SK-MEL-5 (cell line): ENCODE measurements around the gene TACO1. TPM values are rescaled to one million over a fixed set of nuclear protein-coding genes. Genes with fewer than 3 reads are reported as not detected.
A peak's percentile ranks its signal among the peaks of the same experiment; 100 is the strongest.

Experiments
- DNase-seq: peaks from one replicate; pipeline ENCODE4 v3.0.0-alpha.2; 2016; ENCODE audit warnings: low read depth, low spot score
- in situ Hi-C: cut with HindIII; loops from 2 replicates; pipeline ENCODE4 v1.10.0; 2016; ENCODE audit warnings: low sequenced_read_pairs, high pct_unique_total_duplicates, low pct_unique_long_range_greater_than_20kb
- polyA plus RNA-seq, 2 experiments: library from polyadenylated mRNA; depleted of rRNA; stranded (reverse); fragments of >200 nt; gene quantifications; 2 replicates each; pipeline ENCODE4 v1.2.3, GENCODE V29; 2015
- total RNA-seq: library from RNA; depleted of rRNA; stranded (reverse); fragments of >200 nt; shearing (Covaris generic); gene quantifications from 2 replicates; pipeline ENCODE4 v1.2.3, GENCODE V29; 2014; rRNA removed

TACO1 gene
- total RNA-seq = 22.3 and 25.9 TPM in 2 replicates
- polyA plus RNA-seq (2015; cell fraction: cytosol; rRNA removed) = 50.1 and 57.7 TPM in 2 replicates
- polyA plus RNA-seq (2015; cell fraction: nucleus; rRNA removed) = 7.4 and 17.2 TPM in 2 replicates

- in situ Hi-C loops = no loop called here
- DNase-seq = peak; percentile 82
Observed at GRCh38 chr17:63600569-63601438, at the start of gene TACO1. TACO1 (plus strand) TSS chr17:63600895; CDS start chr17:63601084, 189 bp downstream.

DNA sequence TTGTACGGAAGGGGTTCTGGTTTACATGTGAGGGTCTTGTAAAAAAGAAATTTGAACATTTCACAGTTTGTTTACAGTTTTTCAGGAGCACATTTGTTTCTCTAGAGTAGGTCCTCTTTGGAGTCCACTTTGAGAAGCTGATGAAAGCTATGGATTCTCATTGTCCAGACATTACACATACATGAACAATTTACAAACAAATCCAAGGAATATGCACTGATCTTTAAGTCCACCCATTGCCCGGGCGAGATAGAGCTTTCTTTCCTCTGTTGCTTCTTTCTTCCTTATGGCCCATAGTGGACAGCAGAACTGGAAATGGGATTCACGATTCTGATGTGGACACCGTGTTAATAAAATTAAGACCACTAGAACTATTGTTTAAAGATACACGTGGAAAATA lies 48.5 kb upstream of the TACO1 start:
- DNase-seq = no peak
- in situ Hi-C loops = no loop called here

- DNase-seq = no peak
- in situ Hi-C loops = no loop called here
Observed at GRCh38 chr17:63555500-63556156, 45.1 kb upstream of the TACO1 start.

DNA sequence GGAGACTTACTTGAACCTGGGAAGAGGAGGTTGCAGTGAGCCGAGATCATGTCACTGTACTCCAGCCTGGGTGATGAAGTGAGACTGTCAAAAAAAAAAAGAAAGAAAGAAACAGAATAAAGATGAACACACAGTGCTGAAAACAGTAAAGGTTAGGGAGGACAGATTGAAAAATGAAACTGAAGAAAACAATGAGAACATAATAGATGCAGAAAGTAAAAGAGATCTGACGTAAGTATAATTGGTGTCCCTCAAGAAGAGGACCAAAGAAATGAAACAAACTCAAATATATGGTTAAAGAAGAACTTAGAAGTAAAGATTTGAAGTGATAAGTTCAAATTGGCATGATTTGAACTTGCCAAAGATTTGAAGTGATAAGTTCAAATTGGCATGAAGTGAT lies 43.3 kb upstream of the TACO1 start:
- in situ Hi-C loops = no loop called here
- no peak for DNase-seq

DNA sequence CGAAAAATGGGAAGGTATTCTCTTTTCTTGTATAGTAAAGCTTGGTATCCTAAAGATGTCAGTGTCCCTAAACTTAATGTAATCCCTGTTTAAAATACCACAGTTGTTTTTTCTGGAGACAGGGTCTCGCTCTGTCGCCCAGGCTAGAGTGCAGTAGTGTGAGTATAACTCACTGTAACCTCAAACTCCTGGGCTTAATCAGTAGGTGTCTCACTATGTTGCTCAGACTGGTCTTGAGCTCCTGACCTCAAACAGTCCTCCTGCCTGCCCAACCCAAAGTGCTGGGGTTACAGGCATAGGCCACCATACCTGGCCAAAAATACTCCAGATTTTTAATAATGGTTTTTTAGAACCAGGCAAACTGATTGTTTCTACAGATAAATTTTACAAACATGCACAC lies 42.3 kb upstream of the TACO1 start:
- no peak for DNase-seq
- in situ Hi-C loops = no loop called here

DNA sequence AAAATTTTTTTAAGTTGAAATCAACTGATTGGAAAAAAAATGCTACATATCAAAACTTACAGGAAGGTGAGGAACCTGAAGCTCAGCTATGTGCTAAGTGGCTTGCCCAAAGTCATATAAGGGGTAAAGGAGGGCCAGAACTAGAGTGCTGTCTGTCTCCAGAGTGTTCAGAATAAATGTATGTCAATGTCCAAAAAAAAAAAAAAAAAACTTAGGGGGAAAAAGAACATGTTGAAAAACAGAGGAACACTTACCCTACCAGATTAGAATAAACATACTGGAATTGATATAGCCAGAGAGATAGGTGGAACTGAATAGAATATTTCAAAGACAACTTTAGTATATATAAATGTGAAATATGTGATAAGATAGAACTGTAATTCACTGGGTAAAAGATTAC lies 38.9 kb upstream of the TACO1 start:
- in situ Hi-C loops = no loop called here
- DNase-seq = no peak

- in situ Hi-C loops = no loop called here
- DNase-seq = no peak
Observed at GRCh38 chr17:63563339-63563738, 37.4 kb upstream of the TACO1 start.

- in situ Hi-C loops = no loop called here
- no peak for DNase-seq
Observed at GRCh38 chr17:63564562-63564961, 36.1 kb upstream of the TACO1 start.

DNA sequence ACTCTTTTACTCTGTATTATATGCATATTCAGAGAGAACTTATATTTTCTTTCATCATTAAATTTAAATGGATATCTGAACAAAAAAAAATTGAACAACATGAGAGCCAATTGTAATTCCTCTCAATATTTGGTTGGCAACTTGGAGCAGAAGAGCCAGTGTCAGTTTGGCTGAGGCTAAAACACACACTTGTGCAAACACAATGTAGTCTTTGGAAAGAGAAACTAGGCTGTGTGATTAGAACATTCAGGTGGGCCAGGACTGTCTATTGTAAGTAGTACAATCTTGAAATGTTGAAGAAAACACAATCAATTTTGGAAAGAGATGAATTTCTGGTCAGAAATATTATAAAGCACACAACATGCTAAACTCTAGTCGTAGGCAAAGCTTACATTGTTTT lies 33.5 kb upstream of the TACO1 start:
- in situ Hi-C loops = no loop called here
- DNase-seq = no peak

- in situ Hi-C loops = no loop called here
- no peak for DNase-seq
Observed at GRCh38 chr17:63568563-63568962, 32.1 kb upstream of the TACO1 start.

DNA sequence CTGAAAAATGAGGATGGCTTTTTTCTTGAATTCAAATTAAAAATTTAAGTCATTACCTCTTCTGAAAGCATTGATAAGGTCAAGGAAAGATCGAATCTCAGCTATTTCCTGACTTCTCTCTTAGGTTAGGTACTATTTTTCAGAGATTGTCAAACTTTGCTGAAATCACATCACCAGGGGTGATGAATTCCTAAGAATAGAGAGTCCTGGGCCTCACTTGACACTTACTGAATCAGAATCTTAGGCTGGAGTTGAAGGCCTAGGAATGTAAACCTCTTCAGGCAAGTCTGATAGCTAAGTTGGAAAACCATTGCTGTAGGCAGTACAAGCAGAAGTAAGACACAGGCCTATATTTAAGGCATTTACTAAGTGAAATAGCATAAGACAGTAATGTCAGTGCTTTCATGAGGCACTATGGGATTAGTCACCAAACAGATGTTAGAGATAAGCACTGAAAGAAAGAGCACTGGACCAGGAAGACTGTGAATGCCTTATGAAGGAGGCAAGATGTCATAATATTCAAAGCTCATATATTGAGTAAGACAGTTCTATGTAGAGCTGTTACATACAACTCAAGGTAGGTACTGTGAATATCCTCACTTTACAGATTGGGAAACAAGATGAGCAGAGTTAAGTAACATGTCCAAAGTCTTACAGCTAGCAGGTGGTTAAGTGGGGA lies 28.9 kb upstream of the TACO1 start:
- in situ Hi-C loops = no loop called here
- DNase-seq = no peak

GRCh38 chr17:63573634-63574033 lies 27.1 kb upstream of the TACO1 start:
- in situ Hi-C loops = no loop called here
- DNase-seq = peak; percentile 50

DNA sequence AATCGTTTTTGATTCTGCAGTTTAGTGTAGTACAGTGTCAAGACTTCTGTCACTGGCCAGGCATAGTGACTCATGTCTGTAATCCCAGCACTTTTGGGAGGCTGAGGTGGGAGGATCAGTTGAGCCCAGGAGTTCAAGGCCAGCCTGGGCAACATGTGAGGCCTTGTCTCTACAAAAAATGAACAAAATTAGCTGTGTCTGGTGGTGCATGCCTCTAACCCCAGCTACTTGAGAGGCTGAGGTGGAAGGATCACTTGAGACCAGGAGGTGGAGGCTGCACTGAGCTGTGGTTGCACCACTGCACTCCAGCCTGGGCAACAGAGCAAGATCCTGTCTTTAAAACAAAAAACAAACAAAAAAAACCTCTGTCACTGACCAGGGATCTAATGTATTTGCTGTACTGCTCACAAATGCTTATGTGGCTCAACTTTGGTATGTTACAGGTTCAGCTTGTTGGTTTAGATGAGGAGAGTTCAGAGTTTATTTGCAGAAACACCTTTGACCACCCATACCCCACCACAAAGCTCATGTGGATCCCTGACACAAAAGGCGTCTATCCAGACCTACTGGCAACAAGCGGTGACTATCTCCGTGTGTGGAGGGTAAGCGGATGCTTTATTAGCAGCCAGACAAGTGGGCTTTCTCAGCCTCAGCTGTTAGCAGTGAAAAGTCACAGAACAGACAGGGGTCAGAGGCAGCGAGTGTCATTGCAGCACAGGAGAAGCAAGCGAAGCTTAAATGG lies 22.5 kb upstream of the TACO1 start:
- in situ Hi-C loops = no loop called here

GRCh38 chr17:63578769-63579111 lies 22.0 kb upstream of the TACO1 start:
- in situ Hi-C loops = no loop called here
- no peak for DNase-seq

More for the DNA sequence above, 22.5 kb upstream of the TACO1 start:
- DNase-seq = no peak

DNA sequence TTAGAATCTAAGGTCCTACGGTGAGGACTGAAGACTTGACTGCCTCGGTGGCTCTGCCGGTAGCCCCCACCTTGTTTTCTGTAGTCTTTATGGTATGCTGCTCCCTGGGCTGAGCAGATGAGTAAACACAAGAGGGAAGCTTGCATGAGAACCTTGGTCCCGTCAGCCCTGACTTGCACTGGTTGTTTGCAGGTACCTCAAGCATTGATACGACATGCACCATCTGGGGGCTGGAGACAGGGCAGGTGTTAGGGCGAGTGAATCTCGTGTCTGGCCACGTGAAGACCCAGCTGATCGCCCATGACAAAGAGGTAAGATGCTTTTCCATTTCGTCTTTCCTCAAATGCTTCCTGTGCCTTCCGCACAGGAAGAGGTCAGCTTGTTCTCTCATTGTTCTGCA lies 21.1 kb upstream of the TACO1 start:
- in situ Hi-C loops = no loop called here
- DNase-seq = no peak

DNA sequence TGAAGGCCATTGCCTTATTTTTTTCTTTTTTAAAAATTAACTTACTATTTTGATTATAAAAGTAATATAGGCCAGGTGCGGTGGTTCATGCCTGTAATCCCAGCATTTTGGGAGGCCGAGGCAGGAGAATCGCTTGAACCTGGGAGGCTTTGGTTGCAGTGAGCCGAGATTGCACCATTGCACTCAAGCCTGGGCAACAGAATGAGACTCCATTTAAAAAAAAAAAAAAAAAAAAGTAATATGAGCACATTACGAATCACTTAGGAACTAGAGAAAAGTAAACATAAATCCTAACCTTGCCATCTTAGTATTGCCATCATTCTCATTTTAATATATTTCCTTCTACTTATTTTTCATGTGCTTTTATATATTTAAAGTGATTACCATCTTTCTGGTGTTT lies 12.9 kb upstream of the TACO1 start:
- DNase-seq = no peak
- in situ Hi-C loops = no loop called here

DNA sequence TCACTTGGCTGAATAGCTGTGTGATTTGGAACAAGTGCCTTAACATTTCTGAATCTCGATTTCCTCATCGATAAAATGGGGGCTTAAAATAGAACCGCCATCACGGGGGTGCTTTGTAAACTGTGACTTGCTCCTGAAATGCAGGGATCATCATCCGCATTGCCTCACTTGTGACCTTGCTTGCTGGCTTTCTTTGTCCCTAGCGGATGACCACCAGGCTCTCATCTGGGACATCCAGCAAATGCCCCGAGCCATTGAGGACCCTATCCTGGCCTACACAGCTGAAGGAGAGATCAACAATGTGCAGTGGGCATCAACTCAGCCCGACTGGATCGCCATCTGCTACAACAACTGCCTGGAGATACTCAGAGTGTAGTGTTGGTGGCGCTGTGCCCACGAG lies 11.9 kb upstream of the TACO1 start:
- in situ Hi-C loops = no loop called here
- no peak for DNase-seq

DNA sequence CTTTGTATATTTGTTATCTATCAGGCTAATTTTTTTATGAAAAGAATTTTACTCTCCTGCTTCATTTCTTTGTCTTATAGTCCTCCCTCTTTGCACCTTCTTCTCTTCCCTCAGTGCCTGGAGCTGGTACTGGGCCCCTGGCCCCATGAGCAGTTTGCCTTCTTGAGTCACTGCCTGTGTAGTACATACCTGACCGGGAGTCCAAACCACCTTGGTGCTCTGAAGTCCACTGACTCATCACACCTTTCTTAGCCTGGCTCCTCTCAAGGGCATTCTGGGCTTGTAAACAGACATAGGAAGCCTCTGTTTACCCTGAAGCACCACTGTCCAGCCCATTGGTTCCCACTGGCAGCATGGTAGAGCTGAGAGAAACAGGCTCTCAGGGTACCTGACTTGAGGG lies 11.0 kb upstream of the TACO1 start:
- in situ Hi-C loops = no loop called here
- DNase-seq = no peak
